Mesodermal cell (in vitro differentiated cells): ENCODE data around the gene LMTK2.

Experiments
- H3K27ac ChIP-seq: 2 replicates; pipeline ENCODE4 v1.7.0; 2013; ENCODE audit warnings: mild to moderate bottlenecking, low read depth, low read length, moderate library complexity; ENCODE audit not compliant: severe bottlenecking
- H3K36me3 ChIP-seq: 2 replicates; pipeline ENCODE4 v1.7.1; 2013; ENCODE audit warnings: mild to moderate bottlenecking, low read length, moderate library complexity; ENCODE audit not compliant: control insufficient read depth, insufficient read depth
- H3K4me1 ChIP-seq: one replicate; pipeline ENCODE4 v1.7.1; 2013; ENCODE audit warnings: mild to moderate bottlenecking, low read length; ENCODE audit not compliant: insufficient read depth, control insufficient read depth, poor library complexity, severe bottlenecking
- H3K4me3 ChIP-seq: 2 replicates; pipeline ENCODE4 v1.7.0; 2013; ENCODE audit warnings: low read length, control low read depth, mild to moderate bottlenecking; ENCODE audit not compliant: insufficient read depth, poor library complexity, severe bottlenecking; ENCODE audit errors: extremely low read depth
- H3K9me3 ChIP-seq: 2 replicates; pipeline ENCODE4 v1.7.1; 2013; ENCODE audit warnings: mild to moderate bottlenecking, low read length, moderate library complexity; ENCODE audit not compliant: control insufficient read depth
- WGBS, 2 experiments: methylation state at CpG; one replicate each; pipeline ENCODE4 v1.1.5; 2013; ENCODE audit warnings: missing lambda C conversion rate in 2 of 2; ENCODE audit not compliant: insufficient coverage in 2 of 2; 5-methylcytosine and 5-hydroxymethylcytosine counted together

Gene LMTK2

GRCh38 chr7:98251601-98252424, 145.2 kb downstream of the LMTK2 start, which contains the start of gene TECPR1:
Gene TECPR1, minus strand, starts transcription at chr7:98252232. Its CDS starts 6,086 bp downstream, at chr7:98246146.
- Histone ChIP-seq H3K36me3 (peaks cover 12% of the 10 kb centered on the region), H3K27ac (no peak within 1 kb of the TSS), H3K4me3 (peak within 1 kb of the TSS; percentile 87), H3K9me3 (no peaks in the 10 kb centered on the region), H3K4me1 (peaks cover 5% of the 10 kb centered on the region)
- WGBS, 2 experiments: 1% methylated on average over 45 to 63 of the region's 69 CpGs

- Histone ChIP-seq H3K4me3 (peak overlapping the region; percentile 87), H3K27ac (no peak overlapping the region), H3K4me1 (peaks cover 5% of the 10 kb centered on the region), H3K36me3 (peaks cover 13% of the 10 kb centered on the region), H3K9me3 (no peaks in the 10 kb centered on the region)
- 25 to 36% methylated on average over 18 to 20 of the region's 32 CpGs for WGBS, 2 experiments
Observed at GRCh38 chr7:98252425-98253054, 145.9 kb downstream of the LMTK2 start.

DNA sequence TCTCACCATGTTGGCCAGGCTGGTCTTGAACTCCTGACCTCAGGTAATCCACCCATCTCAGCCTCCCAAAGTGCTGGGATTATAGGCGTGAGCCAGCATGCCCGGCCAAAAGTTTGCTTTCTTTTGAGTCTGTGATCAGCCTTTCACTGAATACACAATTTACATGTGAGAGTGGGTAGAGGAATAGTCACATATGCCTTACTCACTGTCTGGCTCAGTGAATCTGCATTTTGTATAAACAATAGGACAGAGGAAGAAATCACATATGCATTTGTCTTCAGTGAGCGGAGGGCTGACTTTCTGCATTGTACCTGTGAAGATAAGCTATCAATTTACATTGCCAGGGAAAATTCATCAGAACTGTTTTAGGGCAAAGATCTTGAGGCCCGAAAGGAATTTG, 147.9 kb downstream of the LMTK2 start:
- Histone ChIP-seq H3K9me3 (no peaks in the 10 kb centered on the region), H3K4me1 (peaks cover 5% of the 10 kb centered on the region), H3K27ac (no peak overlapping the region), H3K36me3 (peaks cover 11% of the 10 kb centered on the region), H3K4me3 (no peak overlapping the region)
- 95 to 100% methylated on average over 3 to 4 of the region's 4 CpGs for WGBS, 2 experiments

DNA sequence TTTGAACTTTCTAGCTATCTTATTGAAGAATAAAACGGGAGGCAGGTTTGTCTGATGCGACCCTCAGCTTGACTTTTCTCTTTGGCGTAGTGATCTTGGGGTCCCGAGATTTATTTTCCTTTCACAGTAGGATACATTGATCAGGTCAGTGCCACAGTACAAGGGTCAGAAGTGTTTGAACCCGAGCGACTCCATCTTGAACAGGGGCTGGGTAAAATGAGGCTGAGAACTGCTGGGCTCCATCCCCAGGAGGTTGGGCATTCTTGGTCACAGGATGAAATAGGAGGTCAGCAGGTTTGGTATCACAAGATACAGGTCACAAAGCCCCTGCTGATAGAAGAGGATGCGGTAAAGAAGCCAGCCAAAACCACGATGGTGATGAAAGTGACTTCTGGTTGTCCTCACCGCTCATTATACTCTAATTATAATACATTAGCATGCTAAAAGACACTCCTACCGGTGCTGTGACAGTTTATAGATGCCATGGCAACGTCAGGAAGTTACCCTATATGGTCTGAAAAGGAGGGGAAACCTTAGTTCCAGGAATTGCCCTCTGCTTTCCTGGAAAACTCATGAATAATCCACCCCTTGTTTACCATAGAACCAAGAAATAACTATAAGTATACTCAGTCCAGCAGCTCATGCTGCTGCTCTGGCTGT, 148.4 kb downstream of the LMTK2 start:
- 90 to 98% methylated on average over 6 to 10 of the region's 11 CpGs for WGBS, 2 experiments
- peaks cover 5% of the 10 kb centered on the region for H3K4me1 ChIP-seq
- H3K9me3 ChIP-seq: no peaks in the 10 kb centered on the region
- H3K36me3 ChIP-seq: peaks cover 11% of the 10 kb centered on the region
- H3K27ac ChIP-seq: no peak overlapping the region
- no peak overlapping the region for H3K4me3 ChIP-seq

DNA sequence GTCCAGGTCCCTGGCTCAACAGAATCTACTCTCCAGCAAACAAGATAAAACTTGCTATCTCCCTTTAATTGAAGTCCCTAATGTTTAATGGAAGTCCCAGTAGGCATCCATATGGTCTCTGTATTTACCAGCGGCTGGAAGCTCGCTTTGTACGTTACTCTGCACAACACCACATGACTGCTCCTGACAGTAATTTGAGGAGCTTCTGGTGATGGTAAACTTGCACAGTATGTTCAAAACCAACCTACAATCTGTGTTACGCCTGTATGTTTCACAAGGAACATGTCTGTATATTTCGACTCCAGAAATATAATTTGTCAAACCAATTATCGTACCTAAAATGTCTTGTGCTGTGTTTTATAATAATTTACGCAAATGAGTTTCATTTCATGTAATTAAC, 149.8 kb downstream of the LMTK2 start:
- Histone ChIP-seq H3K36me3 (peaks cover 17% of the 10 kb centered on the region), H3K4me1 (no peaks in the 10 kb centered on the region), H3K27ac (no peak overlapping the region), H3K4me3 (no peak overlapping the region), H3K9me3 (no peaks in the 10 kb centered on the region)
- WGBS, 2 experiments: 100% methylated on average over 2 to 3 of the region's 7 CpGs

DNA sequence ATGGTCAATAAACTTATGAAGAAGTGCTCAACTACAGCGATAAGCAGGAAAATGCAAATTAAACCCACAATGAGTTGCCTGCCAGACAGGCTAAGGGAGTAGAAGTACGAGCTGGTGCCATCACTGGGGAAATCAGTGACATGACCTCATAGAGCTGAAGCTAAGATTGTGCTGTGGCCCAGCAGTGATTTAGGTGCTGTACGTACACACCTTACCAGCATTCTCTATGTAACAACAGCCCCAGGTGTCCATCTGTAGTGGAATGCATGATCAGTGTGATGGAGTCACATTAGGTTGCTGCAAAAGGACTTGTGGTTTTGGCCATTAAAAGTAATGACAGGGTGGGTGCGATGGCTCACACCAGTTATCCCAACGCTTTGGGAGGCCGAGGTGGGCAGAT, 151.0 kb downstream of the LMTK2 start:
- no peak overlapping the region for H3K27ac ChIP-seq
- no peaks in the 10 kb centered on the region for H3K9me3 ChIP-seq
- peaks cover 22% of the 10 kb centered on the region for H3K36me3 ChIP-seq
- H3K4me3 ChIP-seq: no peak overlapping the region
- WGBS, 2 experiments: 86 to 89% methylated on average over 5 of the region's 6 CpGs
- no peaks in the 10 kb centered on the region for H3K4me1 ChIP-seq
